Measurements from ENCODE around the gene IFNG-AS1.

Gene IFNG-AS1

GRCh38 chr12:68069275-68069674, 80.0 kb downstream of the IFNG-AS1 start:
- intact Hi-C loops (cut with micrococcal nuclease) = no loop called here
- Mint-ChIP-seq H3K27me3 (no peaks in the 10 kb centered on the region), H3K27ac (no peak overlapping the region), H3K9me3 (peaks cover 10% of the 10 kb centered on the region), H3K4me1 (ENCODE audit: low read depth) (no peaks in the 10 kb centered on the region), H3K4me3 (no peak overlapping the region), H3K36me3 (ENCODE audit: low read depth) (no peaks in the 10 kb centered on the region)

Measured in dendritic cell treated with granulocyte-macrophage colony-stimulating factor and Interleukin-4, amounts not matched to agents 40 ng/mL and 50 ng/mL, for 4 days (primary cell).